ENCODE measurements around the gene HOXB4. TPM values are rescaled to one million over a fixed set of nuclear protein-coding genes. Genes with fewer than 3 reads are reported as not detected.

Gene HOXB4
- total RNA-seq, 1 experiment from 2014 or later, result 27.9 TPM

DNA sequence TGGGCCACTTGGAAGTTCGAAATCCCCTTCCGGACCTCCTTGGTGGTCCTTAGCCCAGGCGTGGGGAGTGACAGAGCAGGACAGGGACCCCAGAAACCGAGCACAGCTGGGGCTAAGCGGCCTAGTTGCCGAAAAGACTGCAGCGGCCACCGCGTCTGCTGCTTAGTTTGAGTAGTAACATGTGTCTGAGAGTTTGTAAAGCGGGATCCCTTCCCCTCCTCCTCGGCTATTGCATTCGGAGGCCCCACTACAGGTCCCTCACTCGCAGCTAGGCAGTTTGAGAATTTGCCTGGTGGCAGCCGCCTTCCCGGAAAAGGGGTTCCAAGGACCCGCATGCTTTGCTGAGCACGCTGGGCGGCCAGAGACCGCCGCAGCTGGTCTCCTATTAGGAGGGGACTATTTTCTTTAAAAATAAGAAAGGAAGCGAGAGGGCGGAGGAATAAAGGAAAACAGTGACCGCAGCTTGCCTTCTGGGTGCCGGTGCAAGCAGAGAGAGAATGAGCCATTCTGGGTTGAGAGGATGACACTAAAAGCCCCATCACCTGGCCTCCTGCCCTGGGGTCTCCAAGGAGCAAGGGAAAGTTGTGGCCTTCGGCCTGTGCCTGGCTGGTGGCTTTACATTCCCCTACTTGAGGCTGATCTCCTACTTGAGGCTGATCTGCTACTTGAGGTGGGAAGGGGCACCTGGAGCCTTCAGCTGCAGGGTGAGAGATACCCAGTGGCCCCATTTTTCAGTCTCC is 16.6 kb upstream of the HOXB4 start:
- intact Hi-C loops (cut with micrococcal nuclease; ENCODE audit: unreplicated experiment), result no loop called here
- peaks cover 64% of the 10 kb centered on the region for H3K4me1 ChIP-seq (ENCODE audit: control insufficient read depth, insufficient read depth, low read length)
- TF ChIP-seq POLR2AphosphoS5 (IDR thresholded peaks at IDR 0.05; ENCODE audit: low read depth, low read length), result peak; percentile 55
- no peak; a peak in 1 of 4 replicates for TF ChIP-seq REST (IDR thresholded peaks at IDR 0.05; ENCODE audit: insufficient read depth in 1 of 2, low read depth in 2 of 2, low read length in 1 of 2)
- TF ChIP-seq TCF7L2 (IDR thresholded peaks at IDR 0.05; ENCODE audit: low read depth, low read length), result no peak
- 0 out of 2 replicates have a peak, but pooled peaks have one; percentile 32 for TF ChIP-seq SIN3A (IDR thresholded peaks at IDR 0.05; ENCODE audit: borderline replicate concordance, insufficient read depth, low read depth, low read length)
- CTCF ChIA-PET, result interaction anchor here (0.6 to 1.5 kb wide), 7 partner anchors 14 to 673 kb away, joined by 3 to 8 read pairs (median 3); no protein-coding TSS in a partner anchor
- no TSS peak for BruUV-seq (replicated peaks)
- peak overlapping the region; percentile 99 for H3K27ac ChIP-seq (ENCODE audit: low read length)
- no peaks in the 10 kb centered on the region; the same call in 1 of the 2 replicates for H3K36me3 ChIP-seq (ENCODE audit: control insufficient read depth, insufficient read depth, low read length)
- H3K9me3 ChIP-seq (ENCODE audit: control insufficient read depth, insufficient read depth, low read depth, low read length), result no peaks in the 10 kb centered on the region
- H3K4me3 ChIP-seq (ENCODE audit: low read depth in 2 of 2, low read length in 2 of 2), result peak overlapping the region; percentile 70 to 99
- ATAC-seq (no peak), DNase-seq (ENCODE audit: low read depth, low spot score) (no peak)
- no peaks in the 10 kb centered on the region for H3K27me3 ChIP-seq (ENCODE audit: control insufficient read depth, insufficient read depth, low read length)
- POLR2A ChIA-PET, result interaction anchor here (0.7 to 1.0 kb wide), 7 partner anchors 12 to 371 kb away, joined by 4 to 11 read pairs (median 8); no protein-coding TSS in a partner anchor
- in situ Hi-C loops (cut with HindIII; ENCODE audit: low pct_unique_long_range_greater_than_20kb, low sequenced_read_pairs), result no loop called here

- no TSS peak for BruUV-seq (replicated peaks)
- in situ Hi-C loops (cut with HindIII; ENCODE audit: low pct_unique_long_range_greater_than_20kb, low sequenced_read_pairs), result no loop called here
- Histone ChIP-seq H3K27me3 (ENCODE audit: control insufficient read depth, insufficient read depth, low read length) (no peaks in the 10 kb centered on the region), H3K27ac (ENCODE audit: low read length) (peak overlapping the region; percentile 99), H3K36me3 (ENCODE audit: control insufficient read depth, insufficient read depth, low read length) (no peaks in the 10 kb centered on the region; the same call in 1 of the 2 replicates), H3K4me3 (ENCODE audit: low read depth in 2 of 2, low read length in 2 of 2) (peak overlapping the region; percentile 70 to 99), H3K9me3 (ENCODE audit: control insufficient read depth, insufficient read depth, low read depth, low read length) (no peaks in the 10 kb centered on the region), H3K4me1 (ENCODE audit: control insufficient read depth, insufficient read depth, low read length) (peaks cover 64% of the 10 kb centered on the region)
- no peak for DNase-seq (ENCODE audit: low read depth, low spot score)
- CTCF ChIA-PET, result interaction anchor here (0.6 to 1.5 kb wide), 7 partner anchors 15 to 673 kb away, joined by 3 to 8 read pairs (median 3); no protein-coding TSS in a partner anchor
- intact Hi-C loops (cut with micrococcal nuclease; ENCODE audit: unreplicated experiment), result no loop called here
- peak; percentile 51 for ATAC-seq
- POLR2A ChIA-PET, result interaction anchor here (0.7 to 1.0 kb wide), 6 partner anchors 10 to 370 kb away, joined by 3 to 11 read pairs (median 6); no protein-coding TSS in a partner anchor
- TF ChIP-seq REST (IDR thresholded peaks at IDR 0.05; ENCODE audit: insufficient read depth in 1 of 2, low read depth in 2 of 2, low read length in 1 of 2) (peak in 1 of 2 experiments; percentile 36; a peak in 1 of 4 replicates), TCF7L2 (IDR thresholded peaks at IDR 0.05; ENCODE audit: low read depth, low read length) (peak; percentile 93), POLR2AphosphoS5 (IDR thresholded peaks at IDR 0.05; ENCODE audit: low read depth, low read length) (peak; percentile 96), SIN3A (IDR thresholded peaks at IDR 0.05; ENCODE audit: borderline replicate concordance, insufficient read depth, low read depth, low read length) (peak; percentile 91; the same call in 1 of the 2 replicates), CTCF (IDR thresholded peaks at IDR 0.05) (peak; percentile 100)
Observed at GRCh38 chr17:48593840-48594537, 15.8 kb upstream of the HOXB4 start.

Data from Panc1 (cell line).